Epithelial cell of esophagus (primary cell): ENCODE measurements around the gene PTPRR.

Experiments
- DNase-seq: peaks from one replicate; pipeline ENCODE4 v3.0.0; 2010; ENCODE audit warnings: low read depth
- H3K4me3 ChIP-seq: 2 replicates; pipeline ENCODE4 v1.5.1; 2011; ENCODE audit warnings: mild to moderate bottlenecking, low read length, control low read depth
- CTCF ChIP-seq: IDR thresholded peaks from 2 replicates; pipeline ENCODE4 v1.5.1; 2011; ENCODE audit warnings: low read depth, mild to moderate bottlenecking, low read length, control low read depth, inconsistent platforms; ENCODE audit not compliant: insufficient read depth; ENCODE audit errors: missing control alignments

Gene PTPRR

GRCh38 chr12:70772836-70773235, 147.7 kb downstream of the PTPRR start:
- DNase-seq, result no peak
- TF ChIP-seq CTCF, result no peak
- H3K4me3 ChIP-seq, result no peak overlapping the region

- TF ChIP-seq CTCF, result no peak
- no peak for DNase-seq
- H3K4me3 ChIP-seq, result no peak overlapping the region
Observed at GRCh38 chr12:70771581-70771980, 149.0 kb downstream of the PTPRR start.

GRCh38 chr12:70763666-70764065, 156.9 kb downstream of the PTPRR start:
- TF ChIP-seq CTCF, result no peak
- no peak overlapping the region for H3K4me3 ChIP-seq

GRCh38 chr12:70762000-70762399, 158.5 kb downstream of the PTPRR start:
- H3K4me3 ChIP-seq, result no peak overlapping the region
- TF ChIP-seq CTCF, result no peak
- no peak for DNase-seq

More at GRCh38 chr12:70763666-70764065, 156.9 kb downstream of the PTPRR start:
- peak; percentile 51 for DNase-seq

GRCh38 chr12:70759161-70759918, 161.2 kb downstream of the PTPRR start:
- DNase-seq, result peak; percentile 23
- TF ChIP-seq CTCF, result no peak
- H3K4me3 ChIP-seq, result no peak overlapping the region

GRCh38 chr12:70758494-70758845, 162.1 kb downstream of the PTPRR start:
- H3K4me3 ChIP-seq, result no peak overlapping the region
- no peak for DNase-seq
- TF ChIP-seq CTCF, result no peak

- no peak for TF ChIP-seq CTCF
- no peak for DNase-seq
- H3K4me3 ChIP-seq, result no peak overlapping the region
Observed at GRCh38 chr12:70757830-70758493, 162.6 kb downstream of the PTPRR start.
